ENCODE data around the gene ZG16B.

ZG16B gene

DNA sequence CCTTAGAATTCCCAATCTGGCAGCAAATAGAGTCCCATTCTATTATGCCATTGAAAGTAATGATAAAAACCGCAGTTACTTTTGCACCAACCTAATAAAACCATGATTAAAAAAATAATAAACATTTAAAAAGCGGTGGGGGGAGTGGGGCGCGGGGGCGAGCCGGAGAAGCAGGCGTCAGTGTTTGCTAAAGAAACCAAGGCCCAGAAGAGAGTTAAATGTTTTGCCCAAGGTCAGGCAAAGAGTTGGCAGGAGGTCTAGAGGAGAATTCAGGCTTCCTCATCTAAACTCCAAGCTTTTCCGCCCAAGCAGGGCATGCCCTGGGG, 37.5 kb downstream of the ZG16B start:
- DNase-seq (ENCODE audit: low read depth, low spot score): no peak

DNA sequence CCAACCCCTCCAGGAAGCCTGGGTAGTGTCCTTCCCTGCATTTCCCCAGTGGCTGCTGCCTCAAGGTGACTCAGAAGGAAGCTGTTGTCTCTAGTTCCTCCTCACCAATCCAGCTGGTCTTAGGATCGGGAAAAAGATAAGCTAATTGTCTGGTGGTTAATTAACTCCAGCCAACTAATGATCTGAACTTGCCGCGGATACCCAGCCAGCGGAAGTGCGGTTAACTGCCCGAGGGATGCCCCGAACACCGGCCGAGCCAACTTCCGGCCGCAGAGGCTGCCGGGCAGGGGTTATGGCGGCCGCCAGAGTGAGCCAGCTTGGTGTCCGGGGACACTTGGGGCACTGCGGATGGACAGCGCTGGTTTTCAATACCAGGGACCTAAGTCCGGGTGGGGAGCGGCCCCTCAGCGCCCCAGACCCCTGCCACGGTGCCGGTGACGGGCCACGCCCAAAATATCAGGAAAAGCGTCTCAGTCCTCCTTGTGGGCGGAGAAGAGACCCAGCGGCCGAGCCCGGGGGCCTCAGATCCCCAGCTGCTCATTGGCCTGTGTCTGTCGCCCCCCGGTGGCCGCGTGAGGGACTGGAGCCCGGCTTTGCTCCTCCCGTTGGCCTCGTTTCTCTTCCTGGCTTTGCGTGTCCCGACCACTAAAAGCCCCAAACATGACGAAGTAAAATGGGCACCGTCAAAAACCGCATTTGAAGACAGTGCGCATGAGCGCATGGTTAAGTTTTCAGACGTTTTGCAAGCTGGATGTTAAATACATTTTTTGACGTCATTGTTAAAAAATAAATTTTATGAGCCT, 38.1 kb downstream of the ZG16B start:
- peak; percentile 98 for DNase-seq (ENCODE audit: low read depth, low spot score)

DNA sequence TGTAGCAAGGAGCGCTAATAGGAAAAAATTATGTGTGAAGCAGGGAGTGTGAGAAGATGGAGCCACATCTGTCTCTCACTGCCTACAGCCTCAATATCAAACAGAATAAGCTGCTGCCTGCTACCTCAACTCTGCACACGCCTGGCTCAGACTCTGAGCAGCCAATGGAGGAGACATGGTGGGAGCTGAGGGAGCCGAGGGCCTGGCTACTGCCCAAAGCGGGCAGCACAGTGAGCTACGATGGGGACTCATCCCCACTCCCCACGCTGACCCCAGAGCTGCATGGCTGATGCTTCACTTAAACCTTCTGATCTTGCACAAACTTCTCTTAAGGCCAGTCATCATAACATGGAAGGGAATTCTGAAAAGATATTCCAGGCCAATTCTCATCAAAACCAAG, 41.8 kb downstream of the ZG16B start:
- no peak for DNase-seq (ENCODE audit: low read depth, low spot score)

- DNase-seq (ENCODE audit: low read depth, low spot score): no peak
Measured at GRCh38 chr16:2874032-2874911, 44.2 kb downstream of the ZG16B start.

- peak; percentile 96 for DNase-seq (ENCODE audit: low read depth, low spot score)
Measured at GRCh38 chr16:2874912-2875362, 44.8 kb downstream of the ZG16B start.

- no peak for DNase-seq (ENCODE audit: low read depth, low spot score)
Measured at GRCh38 chr16:2879854-2880508, 49.9 kb downstream of the ZG16B start.

Measured in ELF-1 (cell line).